Neural cell (in vitro differentiated cells): ENCODE results near the gene CCL28.

Experiments
- CTCF ChIP-seq: fragments of 450-650 bp; IDR thresholded peaks from 2 replicates; pipeline ENCODE4 v1.5.1; 2014; ENCODE audit warnings: antibody characterized with exemption, mild to moderate bottlenecking, moderate library complexity; ENCODE audit not compliant: poor library complexity, severe bottlenecking
- EP300 ChIP-seq: fragments of 450-650 bp; conservative IDR thresholded peaks from 2 replicates; pipeline ENCODE4 v1.6.1; 2014; ENCODE audit warnings: antibody characterized with exemption, mild to moderate bottlenecking, moderate library complexity; ENCODE audit not compliant: poor library complexity, severe bottlenecking
- EZH2 ChIP-seq: fragments of 200-600, 300-800 bp; shearing (Covaris generic), sonication (generic); IDR thresholded peaks from 2 replicates; pipeline ENCODE4 v1.6.1; 2014; ENCODE audit warnings: antibody characterized with exemption, low read length, borderline replicate concordance, mild to moderate bottlenecking; ENCODE audit not compliant: insufficient read depth, poor library complexity, severe bottlenecking
- MXI1 ChIP-seq: fragments of 450-650 bp; conservative IDR thresholded peaks from 2 replicates; pipeline ENCODE4 v1.6.1; 2014; ENCODE audit warnings: antibody characterized with exemption, mild to moderate bottlenecking; ENCODE audit not compliant: poor library complexity, severe bottlenecking
- POLR2AphosphoS5 ChIP-seq: IDR thresholded peaks from 2 replicates; pipeline ENCODE4 v1.6.1; 2012
- RAD21 ChIP-seq: fragments of 450-650 bp; conservative IDR thresholded peaks from 2 replicates; pipeline ENCODE4 v1.6.1; 2014; ENCODE audit warnings: antibody characterized with exemption, mild to moderate bottlenecking, moderate library complexity
- SMC3 ChIP-seq: fragments of 450-650 bp; conservative IDR thresholded peaks from 2 replicates; pipeline ENCODE4 v1.6.1; 2014; ENCODE audit warnings: antibody characterized with exemption, mild to moderate bottlenecking, moderate library complexity; ENCODE audit not compliant: poor library complexity

GRCh38 chr5:43358726-43359125 lies 53.5 kb downstream of the CCL28 start:
- TF ChIP-seq POLR2AphosphoS5 (no peak), CTCF (no peak), EZH2 (no peak), RAD21 (no peak), EP300 (no peak), SMC3 (no peak), MXI1 (no peak)
